K562 (cell line): Measurements from ENCODE around the gene NEB. TPM values are rescaled to one million over a fixed set of nuclear protein-coding genes. Genes with fewer than 3 reads are reported as not detected.

ENCODE experiments used
- ATF7 ChIP-seq: fragments of 450-650 bp; IDR thresholded peaks from 2 replicates; pipeline ENCODE4 v1.7.1; 2014; ENCODE audit warnings: mild to moderate bottlenecking, moderate library complexity
- BCLAF1 ChIP-seq, 2 experiments: fragments of 450-650 bp in 1 of 2; IDR thresholded peaks; 2 replicates each; pipeline ENCODE4 v1.6.1; 2011 to 2017; ENCODE audit warnings: low read depth in 2 of 2, antibody characterized with exemption in 1 of 2, borderline replicate concordance in 1 of 2, low read length in 1 of 2, mild to moderate bottlenecking in 1 of 2, mixed read lengths in 1 of 2; ENCODE audit not compliant: control insufficient read depth in 1 of 2
- CBFB ChIP-seq: sonication (generic); formaldehyde crosslinking; IDR thresholded peaks from 2 replicates; pipeline ENCODE4 v1.4.0; 2020; ENCODE audit warnings: mild to moderate bottlenecking, missing genetic modification reagents
- CGGBP1 ChIP-seq: fragments of 250-450 bp; sonication (Bioruptor Pico); IDR thresholded peaks from 2 replicates; pipeline ENCODE4 v1.9.0; 2021; ENCODE audit warnings: mild to moderate bottlenecking
- CREB5 ChIP-seq: fragments of 250-450 bp; sonication (Bioruptor Pico); IDR thresholded peaks from 2 replicates; pipeline ENCODE4 v1.5.0; 2020; ENCODE audit warnings: mild to moderate bottlenecking
- FOXK1 ChIP-seq: sonication (generic); formaldehyde crosslinking; IDR thresholded peaks from 2 replicates; pipeline ENCODE4 v1.8.0; 2022; ENCODE audit warnings: missing genetic modification reagents, mild to moderate bottlenecking, borderline replicate concordance
- FOXO4 ChIP-seq: fragments of 450-650 bp; formaldehyde crosslinking; IDR thresholded peaks from 2 replicates; pipeline ENCODE4 v1.4.0; 2020; ENCODE audit warnings: mild to moderate bottlenecking, moderate library complexity
- OTX1 ChIP-seq: fragments of 450-650 bp; formaldehyde crosslinking; IDR thresholded peaks from 2 replicates; pipeline ENCODE4 v1.4.0; 2022; ENCODE audit warnings: mild to moderate bottlenecking
- PHB ChIP-seq: fragments of 250-450 bp; sonication (Bioruptor Pico); IDR thresholded peaks from 2 replicates; pipeline ENCODE4 v1.5.0; 2021
- PHF21A ChIP-seq: fragments of 450-650 bp; IDR thresholded peaks from 2 replicates; pipeline ENCODE4 v1.6.1; 2017; ENCODE audit warnings: low read depth, borderline replicate concordance
- ZBTB11 ChIP-seq, 3 experiments: fragments of 200-800 bp in 1 of 3; fragments of 250-450 bp in 1 of 3; fragments of 450-650 bp in 1 of 3; sonication (Bioruptor Pico) in 1 of 3; sonication (Bioruptor generic) in 1 of 3; formaldehyde crosslinking in 1 of 3; IDR thresholded peaks; 2 replicates each; pipeline versions ENCODE4 v1.6.1 to v1.8.0; 2016 to 2022; ENCODE audit warnings: mild to moderate bottlenecking in 2 of 3, missing genetic modification characterization in 2 of 3, missing compliant biosample characterization in 1 of 3, moderate library complexity in 1 of 3
- ZEB2 ChIP-seq: fragments of 450-650 bp; IDR thresholded peaks from 2 replicates; pipeline ENCODE4 v1.6.1; 2016
- ZNF124 ChIP-seq: sonication (generic); formaldehyde crosslinking; IDR thresholded peaks from 2 replicates; pipeline ENCODE4 v1.8.1; 2022; ENCODE audit warnings: missing genetic modification reagents
- ZNF263 ChIP-seq: sonication (generic); formaldehyde crosslinking; IDR thresholded peaks from 2 replicates; pipeline ENCODE4 v1.8.0; 2022; ENCODE audit warnings: mild to moderate bottlenecking, missing genetic modification reagents, borderline replicate concordance
- ZNF551 ChIP-seq: fragments of 250-450 bp; sonication (Bioruptor Pico); IDR thresholded peaks from 2 replicates; pipeline ENCODE4 v1.5.0; 2021; ENCODE audit warnings: mild to moderate bottlenecking, moderate library complexity
- ZNF57 ChIP-seq: fragments of 450-650 bp; formaldehyde crosslinking; IDR thresholded peaks from 2 replicates; pipeline ENCODE4 v1.4.0; 2020; ENCODE audit warnings: mild to moderate bottlenecking, moderate library complexity
- ZNF655 ChIP-seq: fragments of 250-450 bp; sonication (Bioruptor Pico); IDR thresholded peaks from 2 replicates; pipeline ENCODE4 v1.5.0; 2021
- ZNF707 ChIP-seq: fragments of 250-450 bp; sonication (Bioruptor Pico); conservative IDR thresholded peaks from 2 replicates; pipeline ENCODE4 v1.8.0; 2022; ENCODE audit warnings: inconsistent platforms, mild to moderate bottlenecking, moderate library complexity
- polyA plus RNA-seq, 8 experiments: library from polyadenylated mRNA; depleted of rRNA in 4 of 8; stranded (reverse) in 5 of 8; unstranded in 3 of 8; fragments of >200 nt; fragmentation: Nextera tagmentation in 2 of 8; fragmentation: Illumina TruSeq in 1 of 8; extraction: Ambion mirVana in 2 of 8; extraction: Trizol in 1 of 8; gene quantifications; 2 replicates each; pipeline versions ENCODE4 v1.2.1 to v1.2.3, GENCODE V29; 2011 to 2014; ENCODE audit warnings: inconsistent platforms in 1 of 8, missing spikeins in 1 of 8
- total RNA-seq, 7 experiments: library from RNA; depleted of rRNA in 6 of 7; stranded (reverse); fragments of >200 nt in 6 of 7; fragmentation: Illumina TruSeq in 2 of 7; extraction: Trizol in 2 of 7; gene quantifications; 2 replicates each; pipeline versions ENCODE4 v1.2.1 to v1.2.3, GENCODE V29; 2011 to 2021; ENCODE audit warnings: low replicate concordance in 1 of 7

NEB gene
- total and polyA plus RNA-seq, 9 of the 15 experiments (the other 6 are each of a cell fraction or from before 2014, with no cell fraction given), result 1.7 to 3.8 (median 2.9) TPM

GRCh38 chr2:151756820-151757219, 22.5 kb upstream of the NEB start (continued):
- 0 out of 6 replicates have a peak, but pooled peaks of 1 of the 3 experiments have one; percentile 25 for TF ChIP-seq ZBTB11 (CRISPR knock-in tag; IDR thresholded peaks at IDR 0.05)
- TF ChIP-seq CBFB (CRISPR knock-in tag), result no peak
- TF ChIP-seq ZNF551 (CRISPR knock-in tag), result no peak
- no peak for TF ChIP-seq ZNF57 (CRISPR knock-in tag)
- TF ChIP-seq FOXK1 (CRISPR knock-in tag), result no peak
- no peak for TF ChIP-seq ZNF655 (CRISPR knock-in tag)
- TF ChIP-seq PHF21A, result no peak
- TF ChIP-seq CGGBP1 (CRISPR knock-in tag), result no peak
- no peak for TF ChIP-seq ZNF124 (CRISPR knock-in tag)
- TF ChIP-seq ZNF707, result no peak
- no peak for TF ChIP-seq ZNF263 (CRISPR knock-in tag)
- no peak for TF ChIP-seq PHB (CRISPR knock-in tag)
- TF ChIP-seq CREB5 (CRISPR knock-in tag), result no peak
- TF ChIP-seq FOXO4, result no peak
- TF ChIP-seq OTX1 (CRISPR knock-in tag), result no peak
- TF ChIP-seq BCLAF1 (IDR thresholded peaks at IDR 0.05; ENCODE audit: borderline replicate concordance in 1 of 2, control insufficient read depth in 1 of 2, low read depth in 2 of 2, low read length in 1 of 2), result no peak
- no peak for TF ChIP-seq ZEB2
- no peak for TF ChIP-seq ATF7
